Stimulated activated CD4-positive, alpha-beta T cell treated with anti-CD3 and anti-CD28 coated beads, Interleukin-2, amount 100 ng/mL, for 48 hours (primary cell): Measurements from ENCODE around the gene MED12L.
"Not testable (repeated sequence)": the region's sequence is repeated elsewhere in the genome, so short reads cannot be mapped to it uniquely, and the experiment has no call there.

Experiments
- DNase-seq, 2 donors: peaks; one replicate each; pipeline ENCODE4 v3.0.0-alpha.2; 2020

MED12L gene

DNA sequence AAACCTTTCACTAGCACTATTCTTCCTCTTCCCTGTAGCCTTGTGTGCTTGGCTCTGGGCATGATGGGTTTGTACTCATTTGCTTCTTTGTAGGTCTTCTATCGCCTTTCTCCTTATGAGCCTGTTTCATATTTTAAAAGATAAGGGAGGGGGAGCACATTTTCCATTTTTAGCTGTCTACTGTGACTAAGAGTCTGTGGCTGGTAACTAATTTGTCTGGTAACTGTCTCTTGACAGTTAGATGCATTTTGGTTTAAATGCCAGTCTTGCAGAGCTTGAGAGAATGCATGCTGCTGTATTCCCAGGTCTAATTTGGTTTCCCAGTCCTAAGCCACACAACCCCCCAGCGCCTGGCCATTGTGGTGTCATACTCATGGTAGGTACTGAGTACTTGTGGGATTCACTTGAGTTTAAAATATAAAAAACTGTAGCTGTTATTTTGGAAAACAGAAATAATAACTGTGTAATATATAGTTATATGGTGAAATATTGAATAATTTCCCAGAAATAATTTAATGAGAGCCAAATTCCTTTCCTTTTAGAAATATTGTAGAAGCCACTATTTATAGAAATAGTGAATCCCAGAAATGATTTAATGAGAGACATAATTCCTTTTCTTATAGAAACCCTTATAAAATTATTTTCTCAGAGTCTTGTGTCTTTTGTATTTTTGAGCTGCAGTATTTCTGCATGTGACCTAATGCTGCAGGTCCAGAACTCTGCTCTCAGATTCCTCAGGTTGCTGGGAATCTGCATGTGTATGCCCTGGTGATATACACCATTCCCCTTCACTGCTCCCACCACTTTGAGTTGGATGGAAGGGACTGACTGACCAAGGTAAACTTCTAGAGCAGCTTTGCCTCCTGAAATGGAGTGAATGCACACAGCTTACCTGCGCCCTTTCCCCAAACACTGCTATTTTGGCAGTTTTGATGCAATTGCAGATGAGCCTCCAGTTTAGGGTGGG, 131.5 kb downstream of the MED12L start:
- DNase-seq = no peak

DNA sequence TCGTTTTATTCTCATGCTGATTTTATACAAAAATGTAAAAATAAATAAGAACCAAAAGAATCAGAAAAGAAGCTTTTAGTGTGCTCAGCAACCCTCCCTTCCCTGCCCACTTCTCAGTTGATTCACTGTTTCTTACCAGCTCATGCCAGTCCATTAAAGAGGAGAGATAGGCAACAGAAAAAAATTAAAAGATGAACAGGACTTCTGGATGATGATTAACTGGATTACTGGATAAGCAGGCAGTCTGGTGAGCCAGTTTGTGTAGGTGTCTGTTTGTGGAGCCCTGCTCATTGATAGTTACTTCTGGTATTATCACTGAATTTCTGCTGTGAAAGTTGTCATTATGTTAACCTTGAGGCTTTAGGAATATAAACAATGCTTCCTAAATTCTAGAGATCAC, 132.7 kb downstream of the MED12L start:
- no peak for DNase-seq

DNA sequence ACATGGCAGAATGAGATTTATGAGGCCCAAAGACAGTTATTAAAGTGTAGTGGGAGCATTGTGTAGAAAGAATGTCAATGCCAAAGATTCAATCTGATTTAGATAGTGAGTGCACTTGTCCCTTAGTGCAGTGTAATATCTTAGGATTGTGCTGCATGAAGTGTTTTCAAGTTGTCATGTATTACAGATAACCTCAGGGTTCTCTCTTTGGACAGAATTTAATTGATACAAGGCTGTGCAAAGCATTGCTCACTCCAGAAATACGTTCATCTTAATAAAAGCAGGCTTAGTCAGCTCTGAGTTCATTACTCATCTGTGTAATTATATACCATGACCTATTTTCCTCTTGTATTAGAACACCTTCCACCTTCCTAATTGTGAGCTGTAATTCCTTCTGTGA, 133.6 kb downstream of the MED12L start:
- DNase-seq = no peak

DNA sequence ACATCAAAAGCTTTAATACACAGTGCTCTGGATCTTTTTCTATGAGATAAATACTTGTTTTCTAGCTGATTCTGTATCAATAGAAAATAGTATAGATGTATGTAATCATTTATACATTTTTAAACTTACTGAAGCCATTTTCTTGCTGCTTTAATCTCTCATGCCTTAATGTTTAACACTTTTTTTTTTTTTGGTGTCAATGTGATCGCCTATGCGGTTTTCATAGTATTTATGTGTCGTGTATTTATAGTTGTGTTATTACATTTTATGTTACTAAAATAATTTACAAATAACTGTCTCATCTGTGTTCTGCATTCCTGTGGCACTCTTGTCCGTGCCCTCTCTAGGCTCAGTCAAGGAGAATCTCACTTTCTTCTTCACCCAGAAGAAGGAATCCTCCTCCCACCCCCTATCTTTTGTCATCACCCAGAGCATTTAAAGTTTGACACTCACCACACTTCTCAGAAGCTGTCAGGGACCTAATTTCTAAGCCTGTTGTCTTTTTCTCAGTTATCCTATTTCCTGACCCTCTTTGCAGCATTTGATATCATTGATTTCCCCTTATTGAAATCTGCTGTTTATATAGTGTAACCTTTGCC, 138.9 kb downstream of the MED12L start:
- no peak for DNase-seq

DNA sequence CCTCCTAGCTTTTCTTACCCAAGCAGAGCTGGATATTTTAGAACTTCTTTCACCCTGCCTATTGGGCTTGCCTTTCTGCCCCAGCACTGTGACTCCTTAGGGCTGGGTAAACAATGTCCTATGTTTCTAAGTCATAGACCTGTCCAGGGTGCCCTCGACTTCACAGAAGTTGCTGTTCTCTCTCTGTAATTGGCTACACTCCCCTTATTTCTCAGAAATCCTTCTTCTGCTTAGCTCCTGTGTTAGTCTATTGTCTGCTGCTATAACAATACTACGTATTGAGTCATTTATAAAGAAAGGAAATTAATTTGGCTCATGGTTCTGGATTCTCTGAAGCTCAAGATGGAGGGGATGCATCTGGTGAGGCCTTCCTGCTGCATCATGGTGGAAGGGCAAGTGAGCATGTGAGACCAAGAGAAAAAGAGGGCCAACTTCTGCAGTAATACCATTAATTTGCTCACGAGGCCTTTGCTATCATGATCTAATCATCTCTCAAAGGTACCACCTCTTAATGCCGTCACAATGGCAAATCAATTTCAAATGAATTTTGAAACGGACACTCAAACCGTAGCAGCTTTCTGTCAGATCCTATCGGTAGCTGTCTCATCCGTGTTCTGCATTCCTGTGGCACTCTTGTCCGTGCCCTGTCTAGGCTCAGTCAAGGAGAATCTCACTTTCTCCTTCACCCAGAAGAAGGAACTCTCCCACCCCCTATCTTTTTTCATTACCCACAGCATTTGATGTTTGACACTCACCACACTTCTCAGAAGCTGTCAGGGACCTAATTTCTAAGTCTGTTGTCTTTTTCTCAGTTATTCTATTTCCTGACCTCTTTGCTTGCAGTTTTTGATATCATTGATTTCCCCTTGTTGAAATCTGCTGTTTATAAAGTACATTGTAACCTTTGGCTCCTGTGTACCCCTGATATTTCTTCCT, 139.8 kb downstream of the MED12L start:
- DNase-seq = no peak

DNA sequence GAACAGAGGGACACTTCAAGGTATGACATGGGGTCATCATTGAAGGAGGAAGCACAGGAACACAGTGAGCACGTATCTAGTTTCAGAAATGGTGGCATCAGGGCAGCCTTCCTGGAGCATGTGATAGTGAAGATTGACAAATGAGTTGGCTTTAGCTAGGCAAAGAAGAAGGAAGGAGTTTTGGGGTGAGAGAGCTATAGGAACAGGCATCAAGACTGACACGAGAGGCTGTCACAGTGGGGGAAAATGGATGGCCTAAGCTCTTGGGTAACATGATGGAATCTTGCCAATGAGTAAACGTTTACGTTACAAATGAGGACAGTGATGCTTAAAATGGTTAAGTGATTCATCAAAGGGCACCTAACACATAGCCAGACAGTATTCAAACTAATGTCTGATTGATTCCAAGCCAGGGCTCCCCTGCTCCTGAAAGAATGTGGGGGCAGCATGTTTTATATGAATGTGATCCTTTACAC, 140.7 kb downstream of the MED12L start:
- DNase-seq = no peak

DNA sequence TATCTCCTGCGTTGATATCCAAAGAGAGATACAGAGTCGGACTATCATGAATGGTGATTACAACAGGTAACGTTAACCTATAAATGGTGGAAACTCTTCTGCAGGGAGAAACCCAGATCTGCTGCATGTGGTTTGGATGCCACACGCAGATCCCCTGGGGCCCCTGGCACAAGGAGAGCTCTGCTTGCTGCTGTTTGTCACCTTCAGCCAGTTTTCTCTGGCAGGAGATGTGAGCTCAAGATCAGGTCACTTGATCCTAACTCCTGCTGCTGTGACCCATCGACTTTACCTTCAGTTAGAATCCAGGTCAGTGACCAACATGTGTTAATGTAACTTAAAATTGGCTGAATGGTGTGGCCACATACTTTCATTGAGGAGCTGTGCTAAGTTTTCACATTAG, 141.4 kb downstream of the MED12L start:
- no peak for DNase-seq

DNA sequence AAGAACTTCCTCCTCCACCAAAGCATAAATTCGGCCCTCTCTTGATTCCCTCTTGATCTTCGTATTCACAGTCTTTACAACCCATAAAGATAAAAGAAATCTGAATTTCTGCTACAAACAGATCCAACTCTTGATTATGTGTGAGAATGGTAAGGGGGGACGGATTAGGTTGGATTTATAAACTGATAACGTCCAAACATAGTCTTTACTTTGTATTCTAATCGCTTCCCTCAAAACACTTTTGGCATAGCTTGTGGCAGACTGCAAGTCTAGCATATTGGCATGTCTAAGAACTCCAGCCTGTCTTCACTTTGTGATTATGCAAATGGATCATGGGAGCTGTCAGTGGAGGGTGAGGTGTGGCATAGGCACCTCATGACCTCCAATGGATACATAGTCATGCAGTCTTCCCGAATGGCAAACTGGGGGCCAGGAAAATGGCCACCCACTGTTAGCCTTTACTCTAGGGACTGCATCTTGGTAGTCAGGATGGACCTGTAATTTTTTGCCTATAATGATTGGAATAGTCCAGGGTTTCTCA, 141.9 kb downstream of the MED12L start:
- DNase-seq = no peak

DNA sequence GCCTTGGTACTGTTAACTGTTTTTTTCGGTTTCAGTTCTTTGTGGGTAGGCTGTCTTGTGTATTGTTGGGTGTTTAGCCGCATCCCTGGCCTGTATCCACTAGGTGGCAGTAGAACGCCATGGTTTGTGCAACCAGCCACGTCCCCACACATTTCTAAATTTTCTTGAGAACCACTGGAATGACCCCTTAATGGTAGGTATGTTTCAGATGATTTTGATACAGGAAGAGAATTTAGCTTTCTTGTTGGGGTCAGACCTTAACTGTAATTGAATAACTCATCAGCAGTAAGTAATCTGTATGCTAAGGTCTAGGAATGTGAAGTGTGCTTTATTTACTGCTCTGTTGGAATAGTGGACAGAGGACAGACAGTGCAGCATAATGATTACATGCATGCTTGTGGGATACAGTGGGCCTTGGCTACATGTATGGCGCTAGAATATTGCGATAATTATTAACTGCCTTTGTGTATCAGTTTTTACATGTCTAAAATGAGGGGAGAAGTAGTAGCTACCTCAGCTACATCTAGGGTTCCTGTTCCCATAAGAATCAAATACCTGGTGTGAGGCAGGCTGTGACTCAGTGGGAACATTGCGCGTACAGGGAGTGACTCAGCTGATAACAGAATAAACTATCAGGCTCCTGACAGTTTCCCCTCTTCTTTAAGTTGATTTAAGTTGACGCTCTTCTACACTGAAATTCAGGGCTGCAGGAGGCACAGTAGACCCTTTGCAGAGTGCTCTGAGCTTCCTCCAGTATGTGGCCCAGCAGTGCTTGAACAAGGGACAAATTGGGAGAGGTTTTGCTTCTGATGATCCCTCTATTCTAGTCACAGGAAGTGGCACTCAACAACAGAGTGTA, 142.6 kb downstream of the MED12L start:
- peak; percentile 76 to 81 for DNase-seq

DNA sequence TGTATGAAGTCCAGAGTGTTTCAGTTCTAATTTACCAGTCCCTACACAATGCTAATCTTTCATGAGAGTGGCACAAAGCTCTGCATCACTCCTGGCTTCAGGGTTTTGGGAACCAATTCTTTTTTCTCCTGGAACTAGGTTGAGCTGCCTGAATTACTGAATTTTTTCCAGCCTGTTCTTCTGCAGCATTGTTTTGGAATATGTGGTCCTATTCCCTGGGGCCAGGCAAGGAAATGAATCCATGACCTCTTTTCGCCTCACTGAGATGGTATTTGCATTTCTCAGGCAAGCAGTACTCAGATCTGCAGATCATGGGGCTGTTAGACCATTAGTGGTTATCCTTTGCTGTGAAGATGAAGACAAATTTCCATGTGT, 143.2 kb downstream of the MED12L start:
- no peak for DNase-seq

DNA sequence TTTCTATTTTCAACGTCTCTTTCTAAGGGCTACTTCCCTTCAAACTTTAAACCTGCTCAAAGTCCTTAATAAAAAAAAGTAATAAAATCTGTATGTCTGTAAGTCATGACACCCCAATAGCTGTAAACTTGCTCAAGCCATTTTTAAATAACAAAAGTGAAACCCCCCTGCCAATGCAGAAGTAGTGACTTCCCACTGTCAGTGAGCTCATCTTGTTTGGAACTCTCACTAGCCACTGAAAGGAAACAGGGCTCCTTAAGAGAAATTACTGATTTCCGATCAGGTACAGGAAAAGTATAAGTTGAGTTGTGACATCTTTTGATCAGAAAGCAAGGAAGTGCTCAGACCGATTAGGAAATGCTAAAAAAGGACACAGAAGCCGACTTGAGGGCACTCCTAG, 145.2 kb downstream of the MED12L start:
- no peak for DNase-seq

DNA sequence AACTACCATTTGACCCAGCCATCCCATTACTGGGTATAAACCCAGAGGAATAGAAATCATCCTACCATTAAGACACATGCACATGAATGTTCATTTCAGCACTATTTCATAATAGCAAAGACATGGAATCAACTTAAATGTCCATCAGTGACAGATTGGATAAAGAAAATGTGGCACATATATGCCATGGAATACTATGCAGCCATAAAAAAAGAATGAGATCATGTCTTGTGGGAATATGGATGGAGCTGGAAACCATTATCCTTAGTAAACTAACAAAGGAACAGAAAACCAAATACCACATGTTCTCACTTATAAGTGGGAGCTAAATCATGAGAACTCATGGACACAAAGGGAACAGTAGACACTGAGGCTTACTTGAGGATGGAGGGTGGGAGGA, 146.9 kb downstream of the MED12L start:
- DNase-seq = not testable (repeated sequence)

DNA sequence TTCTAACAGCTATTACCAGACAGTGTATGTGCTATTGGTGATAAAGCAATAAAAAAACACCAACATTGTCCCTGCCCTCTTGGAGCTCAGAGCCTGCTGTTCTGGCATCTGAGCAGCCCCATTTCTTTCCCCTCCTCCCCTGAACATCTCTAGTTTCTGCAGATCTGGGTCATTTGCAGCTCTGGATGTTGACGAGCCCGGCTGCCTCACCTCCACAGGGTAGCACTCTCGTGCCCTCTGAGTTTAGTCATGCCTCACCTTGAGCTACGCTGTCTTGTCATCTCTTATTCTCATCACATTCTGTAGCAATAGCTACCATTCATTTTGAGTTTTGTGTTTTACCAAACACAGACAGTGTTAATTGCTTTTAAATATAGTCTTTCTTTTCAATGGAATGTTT, 147.5 kb downstream of the MED12L start:
- no peak for DNase-seq

DNA sequence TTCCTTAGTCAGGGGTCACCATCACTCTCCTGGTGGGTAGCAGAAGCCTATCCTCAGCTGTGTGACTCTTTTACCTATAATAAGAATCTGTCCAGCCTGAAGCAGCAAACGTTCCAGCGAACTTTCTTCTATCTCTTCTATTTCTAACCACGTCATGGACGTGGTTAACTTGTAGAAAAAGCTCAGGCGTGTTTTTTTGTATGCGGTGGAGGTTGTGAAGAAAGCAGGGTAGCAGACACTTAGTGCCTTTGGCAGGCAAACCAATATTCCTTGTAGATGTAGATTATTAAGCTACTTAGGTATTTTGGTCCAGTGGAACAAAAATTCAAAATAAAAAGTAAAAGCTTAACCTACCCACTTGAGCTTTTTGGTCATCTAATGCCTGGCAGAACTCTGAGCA, 149.4 kb downstream of the MED12L start:
- DNase-seq = no peak

DNA sequence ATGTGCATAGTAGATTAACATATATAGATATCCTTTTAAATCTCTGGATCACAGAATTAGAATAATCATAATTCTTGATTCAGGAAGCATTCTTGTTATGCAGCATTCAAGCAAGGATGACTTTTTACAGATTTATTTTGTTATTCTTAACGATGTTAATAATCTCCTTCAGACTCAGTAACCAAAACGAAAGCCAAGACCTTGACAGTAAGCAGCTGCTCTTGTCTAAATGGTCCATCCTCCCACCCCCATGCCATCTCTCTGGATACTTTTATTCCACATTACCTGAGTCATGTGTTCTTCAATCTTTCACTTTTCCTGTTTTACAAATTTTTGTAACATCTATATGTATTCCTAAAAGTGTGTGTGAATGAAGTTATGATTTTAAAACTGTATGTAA, 150.9 kb downstream of the MED12L start:
- no peak for DNase-seq

DNA sequence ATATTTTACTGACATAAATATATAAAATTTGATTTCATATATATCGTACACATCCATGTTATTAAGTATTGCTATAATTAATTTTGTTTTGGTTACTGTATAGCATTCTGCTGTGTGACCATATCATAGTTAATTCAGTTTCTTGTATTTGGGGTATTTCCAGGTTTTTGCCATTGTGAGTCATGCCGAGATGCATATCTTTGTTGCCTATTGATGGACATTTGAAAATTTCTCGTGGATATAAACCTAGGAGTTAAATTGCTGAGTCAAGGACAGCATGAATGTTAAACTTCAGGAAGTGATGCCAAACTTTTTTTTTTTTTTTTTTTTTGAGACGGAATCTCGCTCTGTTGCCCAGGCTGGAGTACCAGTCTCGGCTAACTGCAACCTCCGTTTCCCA, 151.3 kb downstream of the MED12L start:
- DNase-seq = no peak

DNA sequence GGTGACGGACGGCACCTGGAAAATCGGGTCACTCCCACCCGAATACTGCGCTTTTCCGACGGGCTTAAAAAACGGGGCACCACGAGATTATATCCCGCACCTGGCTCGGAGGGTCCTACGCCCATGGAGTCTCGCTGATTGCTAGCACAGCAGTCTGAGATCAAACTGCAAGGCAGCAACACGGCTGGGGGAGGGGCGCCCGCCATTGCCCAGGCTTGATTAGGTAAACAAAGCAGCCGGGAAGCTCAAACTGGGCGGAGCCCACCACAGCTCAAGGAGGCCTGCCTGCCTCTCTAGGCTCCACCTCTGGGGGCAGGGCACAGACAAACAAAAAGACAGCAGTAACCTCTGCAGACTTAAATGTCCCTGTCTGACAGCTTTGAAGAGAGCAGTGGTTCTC, 156.5 kb downstream of the MED12L start:
- DNase-seq = not testable (repeated sequence)

DNA sequence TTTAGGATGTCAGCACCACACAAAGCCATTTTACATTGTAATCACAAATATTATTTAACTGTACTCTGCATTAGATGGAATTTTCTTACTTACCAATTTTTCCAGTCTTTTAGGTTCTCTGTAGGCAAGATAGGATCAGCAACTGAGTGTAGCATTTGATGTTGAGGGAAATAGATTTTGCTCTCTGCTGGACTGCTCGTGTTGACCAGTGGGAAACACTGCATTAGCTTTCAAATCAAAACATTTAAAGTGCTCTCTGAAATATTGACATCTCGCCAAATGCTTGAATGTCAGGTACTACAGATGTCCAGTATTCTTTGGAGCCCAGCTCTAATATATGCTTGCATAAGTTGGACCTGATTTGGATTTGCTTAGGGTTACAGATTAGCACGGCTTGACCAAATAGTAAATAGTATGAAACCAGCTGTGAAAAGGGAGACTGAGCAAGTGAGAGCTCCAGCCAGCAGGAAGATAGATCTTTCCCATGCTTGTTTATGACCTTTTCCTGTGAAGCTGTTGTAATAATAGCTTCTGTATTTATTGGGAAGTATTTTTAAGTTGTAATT, 163.4 kb downstream of the MED12L start:
- DNase-seq = no peak

DNA sequence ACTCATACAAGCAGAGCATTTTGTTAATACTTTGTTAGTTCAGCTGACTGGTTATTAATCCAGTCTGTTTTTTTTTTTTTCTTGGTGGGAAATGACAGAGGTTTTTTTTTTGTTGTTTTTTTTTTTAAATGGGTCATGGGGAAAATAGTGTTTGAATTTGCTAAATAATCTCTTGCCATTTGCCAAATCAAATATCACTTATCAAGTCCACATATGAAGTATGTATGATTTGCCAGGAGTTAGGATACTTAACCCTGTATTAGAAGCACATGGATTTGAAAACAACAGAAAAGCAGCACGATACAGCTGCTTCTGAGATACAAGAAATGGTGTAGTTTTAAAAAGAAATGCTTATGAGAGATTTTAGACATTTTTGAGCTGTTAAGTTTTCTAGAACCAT, 171.3 kb downstream of the MED12L start:
- DNase-seq = no peak

DNA sequence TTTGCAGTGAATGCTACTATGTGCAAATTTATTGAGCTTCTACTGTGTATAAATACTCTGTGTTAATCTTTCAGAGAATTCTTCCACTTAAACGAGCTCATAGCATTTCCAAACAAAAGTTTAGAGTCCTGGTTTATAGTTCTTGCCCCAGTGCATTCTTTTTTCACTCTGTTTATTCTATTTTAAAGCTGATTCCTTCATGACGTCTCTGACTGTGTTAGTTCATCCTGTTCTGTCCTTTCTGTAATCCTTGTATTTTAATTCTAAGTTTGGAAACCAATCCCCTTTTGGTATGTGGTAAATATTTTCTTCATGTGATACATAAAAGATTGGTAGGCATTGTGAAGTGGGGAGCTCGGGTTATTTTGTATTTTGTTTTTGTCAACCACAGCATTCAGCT, 174.2 kb downstream of the MED12L start:
- no peak for DNase-seq

DNA sequence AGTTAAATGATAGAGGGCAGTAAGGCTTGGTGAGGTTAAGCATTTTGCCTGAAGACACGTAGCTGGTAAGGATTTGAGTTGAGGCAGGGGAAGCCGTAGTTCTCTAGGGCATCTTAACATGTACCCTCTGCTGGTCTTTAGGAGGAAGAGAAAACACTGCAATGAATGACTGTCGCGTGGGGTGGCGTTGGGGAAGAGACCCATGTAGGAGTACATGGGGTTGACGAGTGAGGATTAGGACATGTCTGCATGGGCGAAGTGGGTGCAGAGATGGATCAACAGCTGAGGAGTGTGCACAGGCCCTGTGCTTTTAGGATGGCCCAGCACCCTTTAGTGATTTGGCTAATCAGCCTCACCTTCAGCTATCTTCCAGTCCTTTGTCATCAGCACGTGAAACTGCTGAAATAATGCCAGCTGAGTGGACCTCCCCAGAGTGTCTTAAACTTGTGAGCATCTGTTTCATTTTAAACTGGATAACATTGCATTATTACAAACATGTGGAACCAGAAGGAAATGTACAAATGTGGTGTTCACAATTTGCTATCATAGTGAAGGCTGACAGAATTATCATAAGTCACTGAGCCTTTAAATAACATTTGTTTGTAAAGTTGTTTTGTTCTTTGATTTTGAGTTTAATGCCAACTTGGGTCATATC, 177.5 kb downstream of the MED12L start:
- DNase-seq = no peak
